Lower leg skin (tissue), 4 donors: ENCODE results near the gene SF3B5. TPM values are rescaled to one million over a fixed set of nuclear protein-coding genes. Genes with fewer than 3 reads are reported as not detected.

ENCODE experiments used
- DNase-seq, 2 donors: peaks; one replicate each; pipeline ENCODE4 v3.0.0-alpha.2; 2019; ENCODE audit warnings: low spot score in 2 of 2
- H3K4me3 ChIP-seq: fragments of 200-600 bp; sonication (generic); 2 replicates; pipeline ENCODE4 v1.5.1; 2017; ENCODE audit warnings: mild to moderate bottlenecking, low read depth; ENCODE audit not compliant: poor library complexity, severe bottlenecking
- CTCF ChIP-seq, 3 donors: fragments of 450-650 bp; IDR thresholded peaks; one replicate each; pipeline ENCODE4 v1.5.1; 2016; ENCODE audit warnings: antibody characterized with exemption in 3 of 3, mild to moderate bottlenecking in 3 of 3, moderate library complexity in 2 of 3
- POLR2A ChIP-seq, 2 donors: fragments of 450-650 bp; IDR thresholded peaks; one replicate each; pipeline ENCODE4 v1.6.1; 2016 to 2017; ENCODE audit warnings: antibody characterized with exemption in 2 of 2, mild to moderate bottlenecking in 1 of 2, moderate library complexity in 1 of 2
- WGBS, 2 donors: methylation state at CpG; one replicate each; pipeline ENCODE4 v1.1.5; 2018; 5-methylcytosine and 5-hydroxymethylcytosine counted together
- intact Hi-C: fragments of 100-400 bp; cut with DNase I; formaldehyde crosslinking; loops from one replicate; pipeline ENCODE4 v1.15.0; 2023; ENCODE audit warnings: low total_unique reads
- total RNA-seq, 4 donors: library from RNA; depleted of rRNA; stranded (reverse); fragments of >200 nt; gene quantifications; one replicate each; pipeline ENCODE4 v1.1.0, GENCODE V29; 2016

SF3B5 gene
- total RNA-seq, 4 donors from 2014 or later, result 97.7 to 161 (median 120) TPM

DNA sequence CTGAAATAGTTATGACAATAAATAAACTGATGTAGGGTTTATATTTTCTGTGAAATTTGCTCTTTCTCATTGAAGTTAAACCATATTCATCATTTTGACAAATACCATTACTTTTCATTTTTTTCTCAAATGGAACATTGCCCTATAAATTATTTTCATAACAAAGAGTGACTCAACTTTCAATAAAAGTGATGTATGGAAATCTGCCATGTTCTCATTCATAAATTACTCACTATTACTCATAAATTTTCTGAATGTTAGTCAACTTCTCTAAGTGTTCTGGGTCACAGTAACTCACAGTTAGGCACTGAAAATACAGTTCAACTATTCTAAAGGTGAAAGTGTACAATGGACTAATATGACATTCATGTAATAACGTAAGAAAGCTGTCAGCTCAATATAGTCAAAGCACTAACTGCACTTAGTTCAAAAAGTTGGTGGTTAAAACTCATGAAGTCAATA lies 35.9 kb upstream of the SF3B5 start:
- intact Hi-C loops, result no loop called here
- WGBS, 2 donors, result 39 to 44% methylated on average over 1 of the region's 1 CpG
- TF ChIP-seq POLR2A (IDR thresholded peaks at IDR 0.05), result no peak
- no peak for TF ChIP-seq CTCF (IDR thresholded peaks at IDR 0.05)
- DNase-seq, result no peak
- no peak overlapping the region for H3K4me3 ChIP-seq

DNA sequence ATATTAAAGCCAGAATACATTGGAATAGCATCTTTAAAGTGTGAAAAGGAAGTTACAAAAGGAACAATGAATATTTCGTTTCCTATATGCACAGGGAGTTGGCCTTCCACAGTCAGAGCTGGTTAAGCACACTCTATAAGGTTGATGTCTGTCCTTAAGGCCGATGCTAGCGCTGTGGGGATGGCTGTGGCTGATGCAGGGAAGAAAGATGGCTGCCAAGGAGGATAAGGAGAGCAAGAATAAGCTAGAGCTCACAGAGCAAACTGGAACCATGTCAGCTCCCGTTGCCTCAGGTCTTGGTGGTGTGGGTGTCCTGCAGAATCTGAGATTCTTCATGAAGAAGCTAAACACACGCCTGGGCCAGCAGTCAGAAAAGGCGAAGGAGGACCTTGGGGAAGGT lies 34.1 kb upstream of the SF3B5 start:
- no peak for DNase-seq
- intact Hi-C loops, result no loop called here
- no peak for TF ChIP-seq CTCF (IDR thresholded peaks at IDR 0.05)
- TF ChIP-seq POLR2A (IDR thresholded peaks at IDR 0.05), result no peak
- no peak overlapping the region for H3K4me3 ChIP-seq
- 89 to 93% methylated on average over 6 of the region's 6 CpGs for WGBS, 2 donors

- WGBS, 2 donors, result 84% methylated on average over 6 of the region's 6 CpGs
Observed at GRCh38 chr6:144127097-144127496, 31.7 kb upstream of the SF3B5 start.

GRCh38 chr6:144123836-144124235 lies 28.5 kb upstream of the SF3B5 start:
- WGBS, 2 donors, result 65 to 72% methylated on average over 2 of the region's 2 CpGs
- TF ChIP-seq CTCF (IDR thresholded peaks at IDR 0.05) (no peak), POLR2A (IDR thresholded peaks at IDR 0.05) (no peak)
- no peak overlapping the region for H3K4me3 ChIP-seq
- intact Hi-C loops, result no loop called here
- no peak for DNase-seq

More at GRCh38 chr6:144127097-144127496, 31.7 kb upstream of the SF3B5 start:
- DNase-seq, result no peak
- intact Hi-C loops, result no loop called here
- no peak for TF ChIP-seq CTCF (IDR thresholded peaks at IDR 0.05)
- TF ChIP-seq POLR2A (IDR thresholded peaks at IDR 0.05), result no peak
- H3K4me3 ChIP-seq, result no peak overlapping the region

GRCh38 chr6:144123421-144123820 lies 28.0 kb upstream of the SF3B5 start:
- DNase-seq, result no peak
- 54 to 60% methylated on average over 2 of the region's 2 CpGs for WGBS, 2 donors
- intact Hi-C loops, result no loop called here
- TF ChIP-seq POLR2A (IDR thresholded peaks at IDR 0.05), result no peak
- no peak for TF ChIP-seq CTCF (IDR thresholded peaks at IDR 0.05)
- no peak overlapping the region for H3K4me3 ChIP-seq

- DNase-seq, result no peak
- no peak overlapping the region for H3K4me3 ChIP-seq
- TF ChIP-seq CTCF (IDR thresholded peaks at IDR 0.05) (no peak), POLR2A (IDR thresholded peaks at IDR 0.05) (no peak)
- intact Hi-C loops, result no loop called here
Observed at GRCh38 chr6:144122861-144123260, 27.5 kb upstream of the SF3B5 start.
